Fibroblast of lung (primary cell): Measurements from ENCODE around the gene NACC1. TPM values are rescaled to one million over a fixed set of nuclear protein-coding genes. Genes with fewer than 3 reads are reported as not detected.

Experiments used
- DNase-seq, 2 donors: peaks; one replicate each; pipeline versions ENCODE4 v3.0.0 to v3.0.0-alpha.2; 2010; ENCODE audit warnings: low read depth in 2 of 2
- H2AFZ ChIP-seq: 2 replicates; pipeline ENCODE4 v1.5.1; 2012; ENCODE audit warnings: low read length, control low read depth, inconsistent platforms
- H3K27ac ChIP-seq: 2 replicates; pipeline ENCODE4 v1.5.1; 2011; ENCODE audit warnings: low read length, control low read depth; ENCODE audit not compliant: insufficient read depth
- H3K27me3 ChIP-seq: 2 replicates; pipeline ENCODE4 v1.5.1; 2011; ENCODE audit warnings: mild to moderate bottlenecking, low read length; ENCODE audit not compliant: control insufficient read depth, insufficient read depth
- H3K36me3 ChIP-seq: 2 replicates; pipeline ENCODE4 v1.5.1; 2011; ENCODE audit warnings: low read length; ENCODE audit not compliant: control insufficient read depth, insufficient read depth
- H3K4me1 ChIP-seq: 2 replicates; pipeline ENCODE4 v1.5.1; 2011; ENCODE audit warnings: low read length; ENCODE audit not compliant: control insufficient read depth, insufficient read depth; ENCODE audit errors: extremely low read depth
- H3K4me2 ChIP-seq: 2 replicates; pipeline ENCODE4 v1.5.1; 2011; ENCODE audit warnings: low read length, control low read depth; ENCODE audit not compliant: insufficient read depth; ENCODE audit errors: extremely low read depth
- H3K4me3 ChIP-seq, 4 experiments: fragments of 200-600 bp in 1 of 4; sonication (generic) in 1 of 4; replicated peaks in 1 of 4; 2 replicates each; pipeline ENCODE4 v1.5.1; 2011 to 2016; ENCODE audit warnings: low read length in 4 of 4, low read depth in 3 of 4, mild to moderate bottlenecking in 3 of 4, control low read depth in 2 of 4, inconsistent platforms in 1 of 4, mixed read lengths in 1 of 4; ENCODE audit not compliant: insufficient read depth in 1 of 4; ENCODE audit errors: control extremely low read depth in 1 of 4
- H3K79me2 ChIP-seq: 2 replicates; pipeline ENCODE4 v1.5.1; 2012; ENCODE audit warnings: mild to moderate bottlenecking, low read length, inconsistent platforms; ENCODE audit not compliant: control insufficient read depth, insufficient read depth
- H3K9ac ChIP-seq: 2 replicates; pipeline ENCODE4 v1.5.1; 2011; ENCODE audit warnings: mild to moderate bottlenecking, low read length, control low read depth; ENCODE audit not compliant: insufficient read depth
- H3K9me3 ChIP-seq: 2 replicates; pipeline ENCODE4 v1.5.1; 2012; ENCODE audit warnings: low read depth, low read length; ENCODE audit not compliant: control insufficient read depth, insufficient read depth
- H4K20me1 ChIP-seq: 2 replicates; pipeline ENCODE4 v1.5.1; 2011; ENCODE audit warnings: low read length; ENCODE audit not compliant: control insufficient read depth, insufficient read depth; ENCODE audit errors: extremely low read depth
- CTCF ChIP-seq, 2 donors: IDR thresholded peaks in 1 of 2; conservative IDR thresholded peaks in 1 of 2; 1 replicate in 1 of 2; 2 replicates in 1 of 2; pipeline ENCODE4 v1.5.1; 2011 to 2012; ENCODE audit warnings: low read length in 2 of 2, control low read depth in 1 of 2, inconsistent platforms in 1 of 2, low read depth in 1 of 2, mild to moderate bottlenecking in 1 of 2
- EZH2 ChIP-seq: IDR thresholded peaks from 2 replicates; pipeline ENCODE4 v1.5.1; 2012; ENCODE audit warnings: low read length, control low read depth, mild to moderate bottlenecking; ENCODE audit errors: missing control alignments
- polyA plus RNA-seq, 2 donors: library from polyadenylated mRNA; depleted of rRNA in 1 of 2; stranded (reverse) in 1 of 2; unstranded in 1 of 2; fragments of >200 nt; gene quantifications; 2 replicates each; pipeline ENCODE4 v1.2.1, GENCODE V29; 2011 to 2012; ENCODE audit warnings: missing spikeins in 1 of 2
- total RNA-seq: library from RNA; depleted of rRNA; stranded (reverse); fragments of >200 nt; gene quantifications from 2 replicates; pipeline ENCODE4 v1.2.1, GENCODE V29; 2014

NACC1 gene
- total and polyA plus RNA-seq, 2 donors (not counting 1 experiment from before 2014, with no cell fraction given), result 31.9 to 33.5 TPM

GRCh38 chr19:13187419-13187818 lies 69.4 kb downstream of the NACC1 start:
- no peak overlapping the region for H3K4me3 ChIP-seq
- TF ChIP-seq CTCF (conservative IDR thresholded peaks at IDR 0.05 in 1 of 2, IDR thresholded peaks at IDR 0.05 in 1 of 2; ENCODE audit: low read depth in 1 of 2, low read length in 2 of 2), result no peak
- TF ChIP-seq EZH2, result no peak
- no peaks in the 10 kb centered on the region for H3K27me3 ChIP-seq
- H2AFZ ChIP-seq, result no peak overlapping the region
- DNase-seq, result no peak
- no peak overlapping the region for H3K27ac ChIP-seq
- no peaks in the 10 kb centered on the region for H4K20me1 ChIP-seq
- H3K79me2 ChIP-seq, result no peaks in the 10 kb centered on the region
- H3K4me2 ChIP-seq, result no peak overlapping the region
- no peaks in the 10 kb centered on the region for H3K4me1 ChIP-seq
- no peaks in the 10 kb centered on the region for H3K36me3 ChIP-seq
- H3K9ac ChIP-seq, result no peak overlapping the region
- no peaks in the 10 kb centered on the region for H3K9me3 ChIP-seq

DNA sequence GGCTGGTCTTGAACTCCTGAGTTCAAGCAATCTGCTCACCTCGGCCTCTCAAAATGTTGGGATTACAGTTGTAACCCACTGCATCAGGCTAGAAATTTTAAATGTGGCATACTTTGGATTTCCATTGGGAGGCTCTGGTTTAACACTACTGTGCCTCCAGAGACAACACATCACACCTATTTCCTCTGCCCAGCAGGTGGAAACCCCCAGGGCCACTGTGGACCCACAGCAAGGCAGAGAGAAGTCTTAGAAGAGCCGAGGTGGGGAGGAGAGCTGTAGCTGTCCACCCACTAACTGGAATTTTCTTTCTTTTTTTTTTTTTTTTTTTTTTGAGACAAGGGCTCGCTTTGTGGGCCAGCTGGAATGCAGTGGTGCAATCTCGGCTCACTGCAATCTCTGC lies 71.5 kb downstream of the NACC1 start:
- Histone ChIP-seq H3K9me3 (no peaks in the 10 kb centered on the region), H3K4me3 (no peak overlapping the region), H3K4me2 (no peak overlapping the region), H3K79me2 (no peaks in the 10 kb centered on the region), H3K27me3 (no peaks in the 10 kb centered on the region), H3K9ac (no peak overlapping the region), H3K36me3 (no peaks in the 10 kb centered on the region), H4K20me1 (no peaks in the 10 kb centered on the region), H2AFZ (no peak overlapping the region), H3K4me1 (no peaks in the 10 kb centered on the region), H3K27ac (no peak overlapping the region)
- TF ChIP-seq EZH2, result no peak
- no peak for TF ChIP-seq CTCF (conservative IDR thresholded peaks at IDR 0.05 in 1 of 2, IDR thresholded peaks at IDR 0.05 in 1 of 2; ENCODE audit: low read depth in 1 of 2, low read length in 2 of 2)
- no peak for DNase-seq

Other genes with a start within 250 kb of the NACC1 start
- 23.4 and 26.6 TPM in 2 replicates for gene DNASE2, start 236.8 kb upstream of the NACC1 start, total RNA-seq
- 24.1 and 25.1 TPM in 2 replicates for gene DNASE2, start 236.8 kb upstream of the NACC1 start, polyA plus RNA-seq
- under 0.01 TPM in 1 of 2 replicates, not detected in the other for gene KLF1, start 231.1 kb upstream of the NACC1 start, total RNA-seq
- not detected in 2 replicates for gene KLF1, start 231.1 kb upstream of the NACC1 start, polyA plus RNA-seq
- 11.8 and 18.0 TPM in 2 replicates for gene GCDH, start 227.1 kb upstream of the NACC1 start, total RNA-seq
- 10.3 and 15.5 TPM in 2 replicates for gene GCDH, start 227.1 kb upstream of the NACC1 start, polyA plus RNA-seq
- gene SYCE2, start 199.0 kb upstream of the NACC1 start, total RNA-seq, result not detected in 2 replicates
- 0.19 and 0.40 TPM in 2 replicates for gene SYCE2, start 199.0 kb upstream of the NACC1 start, polyA plus RNA-seq
- 38.6 and 49.6 TPM in 2 replicates for gene FARSA, start 184.6 kb upstream of the NACC1 start, total RNA-seq
- 23.5 and 37.9 TPM in 2 replicates for gene FARSA, start 184.6 kb upstream of the NACC1 start, polyA plus RNA-seq
- 839 and 1,447 TPM in 2 replicates for gene CALR, start 179.7 kb upstream of the NACC1 start, total RNA-seq
- gene CALR, start 179.7 kb upstream of the NACC1 start, polyA plus RNA-seq, result 2,698 and 2,757 TPM in 2 replicates
- gene RAD23A, start 172.4 kb upstream of the NACC1 start, total RNA-seq, result 51.1 and 72.2 TPM in 2 replicates
- gene RAD23A, start 172.4 kb upstream of the NACC1 start, polyA plus RNA-seq, result 46.2 and 62.5 TPM in 2 replicates
- gene GADD45GIP1, start 161.0 kb upstream of the NACC1 start, total RNA-seq, result 17.7 and 19.7 TPM in 2 replicates
- gene GADD45GIP1, start 161.0 kb upstream of the NACC1 start, polyA plus RNA-seq, result 19.5 and 28.2 TPM in 2 replicates
- not detected in 2 replicates for gene DAND5, start 148.7 kb upstream of the NACC1 start, total RNA-seq
- gene DAND5, start 148.7 kb upstream of the NACC1 start, polyA plus RNA-seq, result 0.03 TPM in 1 of 2 replicates, not detected in the other
- 55.2 and 74.8 TPM in 2 replicates for gene NFIX, start 122.8 kb upstream of the NACC1 start, total RNA-seq
- 35.7 and 75.9 TPM in 2 replicates for gene NFIX, start 122.8 kb upstream of the NACC1 start, polyA plus RNA-seq
- gene LYL1, start 15.4 kb upstream of the NACC1 start, total RNA-seq, result under 0.01 and 1.2 TPM in 2 replicates
- gene LYL1, start 15.4 kb upstream of the NACC1 start, polyA plus RNA-seq, result 0.26 and 0.30 TPM in 2 replicates
- gene TRMT1, start 1.5 kb upstream of the NACC1 start, total RNA-seq, result 20.3 and 21.8 TPM in 2 replicates
- gene TRMT1, start 1.5 kb upstream of the NACC1 start, polyA plus RNA-seq, result 12.2 and 17.9 TPM in 2 replicates
- 69.2 and 78.1 TPM in 2 replicates for gene STX10, start 32.1 kb downstream of the NACC1 start, total RNA-seq
- 48.9 and 54.3 TPM in 2 replicates for gene STX10, start 32.1 kb downstream of the NACC1 start, polyA plus RNA-seq
- gene IER2, start 32.1 kb downstream of the NACC1 start, total RNA-seq, result 21.1 and 26.4 TPM in 2 replicates
- gene IER2, start 32.1 kb downstream of the NACC1 start, polyA plus RNA-seq, result 16.5 and 99.6 TPM in 2 replicates